Stimulated activated CD8-positive, alpha-beta memory T cell treated with anti-CD3 and anti-CD28 coated beads, Interleukin-15, amount 100 ng/mL, for 24 hours (primary cell): ENCODE results near the gene GSTT2B.
"Not testable (repeated sequence)": the region's sequence is repeated elsewhere in the genome, so short reads cannot be mapped to it uniquely, and the experiment has no call there.

Experiments used
- DNase-seq: peaks from one replicate; pipeline ENCODE4 v3.0.0-alpha.2; 2020; ENCODE audit warnings: low read depth

The GSTT2B gene

GRCh38 chr22:23984430-23984829 lies 23.4 kb upstream of the GSTT2B start:
- no peak for DNase-seq

- not testable (repeated sequence) for DNase-seq
These were observed 19.6 kb upstream of the GSTT2B start for GRCh38 chr22:23980567-23980966.

GRCh38 chr22:23979557-23980240 lies 18.7 kb upstream of the GSTT2B start, which contains the start of gene GSTT2:
GSTT2 (plus strand) TSS chr22:23980134.
- DNase-seq: not testable (repeated sequence)

GRCh38 chr22:23977304-23977703 lies 16.3 kb upstream of the GSTT2B start:
- not testable (repeated sequence) for DNase-seq

GRCh38 chr22:23974836-23975352 lies 13.9 kb upstream of the GSTT2B start:
- not testable (repeated sequence) for DNase-seq

GRCh38 chr22:23974345-23974744 lies 13.3 kb upstream of the GSTT2B start, which contains the start of gene DDT:
DDT (minus strand) TSS chr22:23974441; CDS start chr22:23974414, 27 bp downstream.
- not testable (repeated sequence) for DNase-seq

GRCh38 chr22:23971927-23972326 lies 10.9 kb upstream of the GSTT2B start:
- DNase-seq: not testable (repeated sequence)

- no peak for DNase-seq
These were observed 10.0 kb upstream of the GSTT2B start for GRCh38 chr22:23970816-23971486.

- DNase-seq: no peak
These were observed 9.2 kb upstream of the GSTT2B start for GRCh38 chr22:23970201-23970641.

GRCh38 chr22:23969071-23969470 lies 8.1 kb upstream of the GSTT2B start:
- no peak for DNase-seq

GRCh38 chr22:23966568-23966967 lies 5.6 kb upstream of the GSTT2B start, which contains the start of gene DDTL:
DDTL (plus strand) TSS chr22:23966888; CDS start chr22:23966915, 27 bp downstream.
- not testable (repeated sequence) for DNase-seq

GRCh38 chr22:23966094-23966493 lies 5.1 kb upstream of the GSTT2B start:
- DNase-seq: not testable (repeated sequence)

GRCh38 chr22:23956301-23956900 lies 4.6 kb downstream of the GSTT2B start:
- peak; percentile 62 for DNase-seq

- DNase-seq: not testable (repeated sequence)
These were observed 5.1 kb downstream of the GSTT2B start for GRCh38 chr22:23955886-23956285.

- DNase-seq: not testable (repeated sequence)
These were observed 6.0 kb downstream of the GSTT2B start for GRCh38 chr22:23954991-23955305.

GRCh38 chr22:23954193-23954990 lies 6.6 kb downstream of the GSTT2B start:
- not testable (repeated sequence) for DNase-seq

GRCh38 chr22:23953485-23953884 lies 7.5 kb downstream of the GSTT2B start:
- DNase-seq: not testable (repeated sequence)

- not testable (repeated sequence) for DNase-seq
These were observed 8.1 kb downstream of the GSTT2B start for GRCh38 chr22:23952794-23953405.

- not testable (repeated sequence) for DNase-seq
These were observed 9.6 kb downstream of the GSTT2B start for GRCh38 chr22:23951383-23951782.

GRCh38 chr22:23949764-23950163 lies 11.2 kb downstream of the GSTT2B start:
- DNase-seq: not testable (repeated sequence)

- DNase-seq: not testable (repeated sequence)
These were observed 13.6 kb downstream of the GSTT2B start for GRCh38 chr22:23947391-23947790.
